Gastroesophageal sphincter (tissue), 4 donors: ENCODE measurements around the gene ACSS1. TPM values are rescaled to one million over a fixed set of nuclear protein-coding genes. Genes with fewer than 3 reads are reported as not detected.

ENCODE experiments used
- ATAC-seq: fragments of 150-250 bp; one replicate; pipeline ENCODE4 v1.9.1; 2016; ENCODE audit warnings: mild to moderate bottlenecking, moderate library complexity
- H3K27ac ChIP-seq, 4 donors: fragments of 200-600 bp; sonication (generic) in 3 of 4; 1 replicate in 3 of 4; 2 replicates in 1 of 4; pipeline ENCODE4 v1.5.1; 2016 to 2019
- H3K27me3 ChIP-seq: fragments of 200-600 bp; sonication (generic); one replicate; pipeline ENCODE4 v1.5.1; 2019
- H3K36me3 ChIP-seq, 2 donors: fragments of 200-600 bp; sonication (generic); one replicate each; pipeline ENCODE4 v1.5.1; 2019; ENCODE audit warnings: control low read depth in 1 of 2
- H3K4me1 ChIP-seq, 3 donors: fragments of 200-600 bp; sonication (generic); 1 replicate in 2 of 3; 2 replicates in 1 of 3; pipeline ENCODE4 v1.5.1; 2016 to 2019; ENCODE audit warnings: control low read depth in 2 of 3
- H3K4me3 ChIP-seq, 2 donors: fragments of 200-600 bp; sonication (generic); one replicate each; pipeline ENCODE4 v1.5.1; 2019; ENCODE audit warnings: mild to moderate bottlenecking in 1 of 2, moderate library complexity in 1 of 2
- H3K9me3 ChIP-seq, 3 donors: fragments of 200-600 bp; sonication (generic); one replicate each; pipeline ENCODE4 v1.5.1; 2017 to 2019; ENCODE audit warnings: control low read depth in 2 of 3
- CTCF ChIP-seq, 4 experiments: fragments of 200-600 bp in 2 of 4; fragments of 450-650 bp in 2 of 4; sonication (generic) in 1 of 4; IDR thresholded peaks; one replicate each; pipeline ENCODE4 v1.5.1; 2017 to 2019; ENCODE audit warnings: antibody characterized with exemption in 4 of 4, mild to moderate bottlenecking in 2 of 4, moderate library complexity in 2 of 4
- EP300 ChIP-seq: sonication (generic); formaldehyde crosslinking; IDR thresholded peaks from one replicate; pipeline ENCODE4 v1.6.1; 2017; ENCODE audit warnings: antibody characterized with exemption, mild to moderate bottlenecking
- POLR2A ChIP-seq, 2 donors: fragments of 450-650 bp; IDR thresholded peaks; one replicate each; pipeline ENCODE4 v1.6.1; 2017; ENCODE audit warnings: antibody characterized with exemption in 2 of 2, mild to moderate bottlenecking in 2 of 2, moderate library complexity in 1 of 2
- POLR2AphosphoS5 ChIP-seq: sonication (generic); formaldehyde crosslinking; IDR thresholded peaks from one replicate; pipeline ENCODE4 v1.6.1; 2017; ENCODE audit warnings: antibody characterized with exemption
- WGBS, 2 donors: methylation state at CpG; one replicate each; pipeline ENCODE4 v1.1.5; 2018; ENCODE audit warnings: low coverage in 1 of 2; 5-methylcytosine and 5-hydroxymethylcytosine counted together
- total RNA-seq, 4 donors: library from RNA; depleted of rRNA; stranded (reverse); fragments of >200 nt; gene quantifications; one replicate each; pipeline ENCODE4 v1.1.0, GENCODE V29; 2016

ACSS1 gene
- total RNA-seq, 4 donors from 2014 or later, result 44.7 to 105 (median 61.6) TPM

DNA sequence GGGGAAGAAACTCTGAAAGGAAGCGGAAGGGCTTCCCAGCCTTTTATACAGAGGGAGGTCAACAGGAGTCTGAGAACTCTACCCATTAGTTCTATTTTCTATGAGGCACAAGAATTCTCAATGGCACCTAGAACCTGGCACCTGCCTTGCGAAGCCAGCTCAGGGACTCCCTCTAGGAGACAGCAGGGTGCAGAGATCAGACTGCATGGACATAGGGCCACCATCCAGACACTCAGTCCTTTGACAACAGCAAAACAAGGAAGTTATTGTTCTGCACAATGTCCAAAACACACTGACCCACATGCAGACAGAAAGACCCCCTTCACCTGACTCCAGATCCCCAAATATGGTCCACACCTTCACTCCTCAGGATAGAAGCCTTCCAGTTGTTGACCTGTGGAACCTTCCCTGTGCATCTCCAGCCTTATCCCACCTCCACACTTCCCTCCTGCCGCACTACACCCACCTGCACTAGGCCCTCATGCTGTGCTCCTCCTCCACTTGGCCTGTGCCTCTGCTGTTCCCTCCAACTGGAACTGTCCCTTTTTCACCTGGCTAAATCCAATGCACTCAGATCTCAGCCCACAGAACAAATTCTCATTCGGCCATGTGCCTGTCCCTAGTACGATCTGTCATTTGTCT is 27.8 kb downstream of the ACSS1 start:
- Histone ChIP-seq H3K4me3 (no peak overlapping the region), H3K27ac (no peak overlapping the region), H3K36me3 (peaks cover 0 to 20% of the 10 kb centered on the region in 2 donors), H3K27me3 (no peaks in the 10 kb centered on the region), H3K4me1 (peaks cover 6 to 60% (median 30%) of the 10 kb centered on the region in 3 donors), H3K9me3 (no peaks in the 10 kb centered on the region)
- 97% methylated on average over 4 to 5 of the region's 5 CpGs for WGBS, 2 donors
- no peak for ATAC-seq
- TF ChIP-seq POLR2AphosphoS5 (no peak), EP300 (no peak), POLR2A (IDR thresholded peaks at IDR 0.05) (no peak), CTCF (IDR thresholded peaks at IDR 0.05) (no peak)

DNA sequence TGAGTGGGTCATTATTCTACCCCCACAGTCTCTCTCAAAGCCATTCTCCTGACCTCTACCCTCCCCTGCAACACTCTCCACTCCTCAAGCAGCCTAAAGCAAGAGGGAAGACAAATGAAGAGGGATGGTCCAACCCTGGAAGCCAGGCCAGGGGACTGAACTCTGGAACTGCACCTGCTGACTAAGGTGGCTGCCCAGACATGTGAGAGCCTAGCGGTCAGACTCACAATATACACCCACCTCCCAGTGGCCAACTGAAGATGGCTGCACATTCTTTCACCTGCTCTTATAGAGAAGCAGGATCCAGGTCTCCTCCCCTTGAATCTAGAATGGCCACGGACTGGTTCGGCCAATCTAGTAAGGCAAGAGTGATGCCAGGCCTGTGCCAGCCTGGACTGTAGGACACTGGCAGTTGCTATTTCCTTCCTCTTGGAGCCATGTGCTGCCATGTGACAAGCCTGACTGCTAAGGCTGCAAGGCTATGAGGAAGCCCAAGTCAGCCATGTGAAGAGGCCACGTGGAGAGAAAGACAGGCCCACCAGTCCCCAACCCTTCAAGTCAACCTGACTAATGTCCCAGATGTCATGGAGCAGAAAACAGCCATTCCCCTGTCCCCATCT is 31.8 kb downstream of the ACSS1 start:
- no peak for ATAC-seq
- H3K4me1 ChIP-seq, result peaks cover 0 to 30% (median 0%) of the 10 kb centered on the region in 3 donors
- no peak overlapping the region for H3K4me3 ChIP-seq
- H3K36me3 ChIP-seq, result peaks cover 0 to 44% of the 10 kb centered on the region in 2 donors
- TF ChIP-seq POLR2AphosphoS5 (no peak), POLR2A (IDR thresholded peaks at IDR 0.05) (no peak), CTCF (IDR thresholded peaks at IDR 0.05) (no peak), EP300 (no peak)
- H3K9me3 ChIP-seq, result no peaks in the 10 kb centered on the region
- H3K27ac ChIP-seq, result no peak overlapping the region
- no peaks in the 10 kb centered on the region for H3K27me3 ChIP-seq
- 89 to 100% methylated on average over 1 to 2 of the region's 4 CpGs for WGBS, 2 donors

DNA sequence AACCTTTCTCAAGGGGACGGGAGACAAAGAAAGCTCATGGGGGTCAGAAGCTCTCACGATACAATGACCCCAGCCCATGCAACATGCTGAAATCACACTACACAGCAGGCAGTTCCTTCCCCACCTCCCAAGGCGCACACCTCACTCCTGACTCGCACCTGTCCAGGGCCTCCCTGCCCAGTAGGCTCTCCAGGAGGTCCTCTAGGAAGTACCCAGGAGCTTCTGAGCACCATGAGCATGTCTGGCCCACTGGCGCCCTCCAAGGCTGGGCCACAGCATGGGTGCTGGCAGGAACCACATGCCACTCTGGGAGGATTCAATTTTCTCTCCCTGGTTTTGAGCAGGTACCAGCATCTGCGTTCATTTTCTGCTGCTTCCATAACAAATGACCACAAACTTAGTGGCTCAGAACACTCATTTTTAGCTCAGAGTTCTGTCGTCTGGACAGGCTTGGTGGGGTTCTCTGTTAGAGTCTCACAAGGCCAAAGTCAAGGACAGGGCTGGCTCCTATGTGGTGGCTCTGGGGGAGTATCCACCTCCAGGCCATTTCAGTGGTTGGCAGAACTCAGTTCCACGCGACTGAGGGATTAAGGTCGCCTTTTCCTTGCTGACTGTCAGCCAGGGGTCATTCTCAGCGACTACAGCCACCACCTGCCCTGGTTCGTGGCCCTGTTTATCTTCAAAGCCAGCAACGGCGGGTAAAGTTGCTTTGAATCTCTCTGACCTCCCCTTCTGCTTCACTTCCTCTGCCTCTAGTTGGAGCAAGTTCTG is 32.7 kb downstream of the ACSS1 start:
- TF ChIP-seq POLR2AphosphoS5 (no peak), EP300 (no peak), CTCF (IDR thresholded peaks at IDR 0.05) (no peak), POLR2A (IDR thresholded peaks at IDR 0.05) (no peak)
- no peak for ATAC-seq

GRCh38 chr20:25024171-25024570 is 33.8 kb downstream of the ACSS1 start:
- no peaks in the 10 kb centered on the region for H3K27me3 ChIP-seq
- no peak overlapping the region for H3K4me3 ChIP-seq
- H3K36me3 ChIP-seq, result peaks cover 0 to 47% of the 10 kb centered on the region in 2 donors
- H3K27ac ChIP-seq, result no peak overlapping the region
- no peak for ATAC-seq
- H3K4me1 ChIP-seq, result peaks cover 0 to 22% (median 0%) of the 10 kb centered on the region in 3 donors
- WGBS, 2 donors, result no CpG with 5 or more reads among the region's 4 CpGs
- TF ChIP-seq CTCF (IDR thresholded peaks at IDR 0.05), result no peak
- no peak for TF ChIP-seq POLR2AphosphoS5
- TF ChIP-seq POLR2A (IDR thresholded peaks at IDR 0.05), result no peak
- no peaks in the 10 kb centered on the region for H3K9me3 ChIP-seq

More for the DNA sequence above, 32.7 kb downstream of the ACSS1 start:
- Histone ChIP-seq H3K27me3 (no peaks in the 10 kb centered on the region), H3K4me3 (no peak overlapping the region), H3K27ac (no peak overlapping the region), H3K9me3 (no peaks in the 10 kb centered on the region), H3K4me1 (peaks cover 0 to 27% (median 0%) of the 10 kb centered on the region in 3 donors), H3K36me3 (peaks cover 0 to 47% of the 10 kb centered on the region in 2 donors)
- WGBS, 2 donors, result 73% methylated on average over 7 of the region's 14 CpGs; no CpG with 5 or more reads in 1 of the 2 donors
